ENCODE data around the gene AMER1. TPM values are rescaled to one million over a fixed set of nuclear protein-coding genes. Genes with fewer than 3 reads are reported as not detected.

The AMER1 gene
- total RNA-seq, 1 donor from 2014 or later, result 15.8 TPM

- TF ChIP-seq, protein P1, sequence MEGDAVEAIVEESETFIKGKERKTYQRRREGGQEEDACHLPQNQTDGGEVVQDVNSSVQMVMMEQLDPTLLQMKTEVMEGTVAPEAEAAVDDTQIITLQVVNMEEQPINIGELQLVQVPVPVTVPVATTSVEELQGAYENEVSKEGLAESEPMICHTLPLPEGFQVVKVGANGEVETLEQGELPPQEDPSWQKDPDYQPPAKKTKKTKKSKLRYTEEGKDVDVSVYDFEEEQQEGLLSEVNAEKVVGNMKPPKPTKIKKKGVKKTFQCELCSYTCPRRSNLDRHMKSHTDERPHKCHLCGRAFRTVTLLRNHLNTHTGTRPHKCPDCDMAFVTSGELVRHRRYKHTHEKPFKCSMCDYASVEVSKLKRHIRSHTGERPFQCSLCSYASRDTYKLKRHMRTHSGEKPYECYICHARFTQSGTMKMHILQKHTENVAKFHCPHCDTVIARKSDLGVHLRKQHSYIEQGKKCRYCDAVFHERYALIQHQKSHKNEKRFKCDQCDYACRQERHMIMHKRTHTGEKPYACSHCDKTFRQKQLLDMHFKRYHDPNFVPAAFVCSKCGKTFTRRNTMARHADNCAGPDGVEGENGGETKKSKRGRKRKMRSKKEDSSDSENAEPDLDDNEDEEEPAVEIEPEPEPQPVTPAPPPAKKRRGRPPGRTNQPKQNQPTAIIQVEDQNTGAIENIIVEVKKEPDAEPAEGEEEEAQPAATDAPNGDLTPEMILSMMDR (IDR thresholded peaks at IDR 0.05; ENCODE audit: unreplicated experiment), result no peak
- Mint-ChIP-seq H3K36me3 (no peaks in the 10 kb centered on the region), H3K4me3 (no peak overlapping the region), H3K4me1 (no peaks in the 10 kb centered on the region), H3K27me3 (ENCODE audit: low read depth) (no peaks in the 10 kb centered on the region), H3K27ac (no peak overlapping the region), H3K9me3 (peaks cover 11% of the 10 kb centered on the region)
- DNase-seq (ENCODE audit: low spot score in 2 of 2, unreplicated experiment in 2 of 2), result no peak
These were observed 23.3 kb downstream of the AMER1 start for GRCh38 chrX:64182208-64182607.

GRCh38 chrX:64176876-64177275, 28.6 kb downstream of the AMER1 start:
- no peak overlapping the region for H3K4me3 Mint-ChIP-seq
- H3K4me1 Mint-ChIP-seq, result no peaks in the 10 kb centered on the region
- no peaks in the 10 kb centered on the region for H3K27me3 Mint-ChIP-seq (ENCODE audit: low read depth)
- peaks cover 36% of the 10 kb centered on the region for H3K9me3 Mint-ChIP-seq
- no peaks in the 10 kb centered on the region for H3K36me3 Mint-ChIP-seq
- TF ChIP-seq, protein P1 (IDR thresholded peaks at IDR 0.05; ENCODE audit: unreplicated experiment), result no peak
- H3K27ac Mint-ChIP-seq, result no peak overlapping the region
- no peak for DNase-seq (ENCODE audit: low spot score in 2 of 2, unreplicated experiment in 2 of 2)

DNA sequence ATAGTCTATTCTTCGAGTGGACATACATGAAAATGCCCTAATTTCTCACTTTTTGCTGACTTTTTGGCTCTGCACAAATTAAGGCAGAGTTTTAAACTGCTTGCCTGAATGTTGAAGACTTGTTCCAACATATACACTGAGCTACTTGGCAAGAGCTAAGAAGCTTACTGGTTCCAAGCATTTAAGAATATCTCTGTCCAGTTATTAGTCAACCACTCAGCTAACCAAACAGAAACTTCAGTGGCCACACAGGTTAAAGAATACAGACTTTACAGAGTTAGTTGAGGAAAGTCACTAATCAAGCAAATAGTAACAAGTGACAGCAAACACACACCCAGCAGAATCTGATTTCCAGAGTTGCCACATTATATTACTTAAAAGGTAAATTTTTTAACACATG, 35.5 kb downstream of the AMER1 start:
- TF ChIP-seq, protein P1 (IDR thresholded peaks at IDR 0.05; ENCODE audit: unreplicated experiment), result no peak
- H3K27me3 Mint-ChIP-seq (ENCODE audit: low read depth), result no peaks in the 10 kb centered on the region
- no peak overlapping the region for H3K4me3 Mint-ChIP-seq
- H3K4me1 Mint-ChIP-seq, result no peaks in the 10 kb centered on the region
- H3K9me3 Mint-ChIP-seq, result peaks cover 46% of the 10 kb centered on the region
- H3K36me3 Mint-ChIP-seq, result no peaks in the 10 kb centered on the region
- DNase-seq (ENCODE audit: low spot score in 2 of 2, unreplicated experiment in 2 of 2), result no peak
- no peak overlapping the region for H3K27ac Mint-ChIP-seq

GRCh38 chrX:64152857-64153256, 52.7 kb downstream of the AMER1 start:
- Mint-ChIP-seq H3K4me1 (no peaks in the 10 kb centered on the region), H3K9me3 (peaks cover 60% of the 10 kb centered on the region), H3K4me3 (no peak overlapping the region), H3K36me3 (no peaks in the 10 kb centered on the region), H3K27me3 (ENCODE audit: low read depth) (no peaks in the 10 kb centered on the region), H3K27ac (no peak overlapping the region)
- TF ChIP-seq, protein P1 (IDR thresholded peaks at IDR 0.05; ENCODE audit: unreplicated experiment), result no peak
- no peak for DNase-seq (ENCODE audit: low spot score in 2 of 2, unreplicated experiment in 2 of 2)

GRCh38 chrX:64151911-64152310, 53.6 kb downstream of the AMER1 start:
- H3K9me3 Mint-ChIP-seq, result peaks cover 65% of the 10 kb centered on the region
- H3K36me3 Mint-ChIP-seq, result no peaks in the 10 kb centered on the region
- H3K27me3 Mint-ChIP-seq (ENCODE audit: low read depth), result no peaks in the 10 kb centered on the region
- no peak overlapping the region for H3K4me3 Mint-ChIP-seq
- DNase-seq (ENCODE audit: low spot score in 2 of 2, unreplicated experiment in 2 of 2), result no peak
- H3K4me1 Mint-ChIP-seq, result no peaks in the 10 kb centered on the region
- H3K27ac Mint-ChIP-seq, result no peak overlapping the region
- TF ChIP-seq, protein P1 (IDR thresholded peaks at IDR 0.05; ENCODE audit: unreplicated experiment), result no peak

DNA sequence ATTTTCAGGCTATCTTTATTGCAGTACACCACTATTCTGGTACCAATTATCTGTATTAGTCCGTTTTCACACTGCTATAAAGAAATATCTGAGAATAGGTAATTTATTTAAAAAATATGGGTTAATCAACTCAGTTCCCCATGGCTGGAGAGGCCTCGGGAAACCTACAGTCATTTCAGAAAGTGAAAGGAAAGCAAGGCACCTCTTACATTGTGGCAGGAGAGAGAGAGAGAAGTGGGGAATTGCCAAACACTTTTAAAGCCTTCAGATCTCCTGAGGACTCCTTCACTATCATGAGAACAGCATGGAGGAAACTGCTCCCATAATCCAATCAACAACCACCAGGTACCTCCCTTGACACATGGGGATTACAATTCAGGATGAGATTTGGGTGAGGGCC, 54.7 kb downstream of the AMER1 start:
- no peaks in the 10 kb centered on the region for H3K36me3 Mint-ChIP-seq
- DNase-seq (ENCODE audit: low spot score in 2 of 2, unreplicated experiment in 2 of 2), result no peak
- no peak overlapping the region for H3K27ac Mint-ChIP-seq
- no peak overlapping the region for H3K4me3 Mint-ChIP-seq
- H3K4me1 Mint-ChIP-seq, result no peaks in the 10 kb centered on the region
- TF ChIP-seq, protein P1 (IDR thresholded peaks at IDR 0.05; ENCODE audit: unreplicated experiment), result no peak
- no peaks in the 10 kb centered on the region for H3K27me3 Mint-ChIP-seq (ENCODE audit: low read depth)
- peaks cover 61% of the 10 kb centered on the region for H3K9me3 Mint-ChIP-seq

Measured in mesothelial cell of epicardium (in vitro differentiated cells).